Liver (tissue), 9 donors: ENCODE results near the gene CD180. TPM values are rescaled to one million over a fixed set of nuclear protein-coding genes. Genes with fewer than 3 reads are reported as not detected.

ENCODE experiments used
- DNase-seq: peaks from one replicate; pipeline ENCODE4 v3.0.0-alpha.2; 2017; ENCODE audit warnings: low spot score
- H3K27ac ChIP-seq, 2 donors: one replicate each; pipeline ENCODE4 v1.7.0; 2013; ENCODE audit warnings: inconsistent platforms in 2 of 2, low read length in 2 of 2, control low read depth in 1 of 2, low read depth in 1 of 2, mild to moderate bottlenecking in 1 of 2
- H3K27me3 ChIP-seq, 4 donors: one replicate each; pipeline versions ENCODE4 v1.6.1 to v1.7.0; 2013; ENCODE audit warnings: low read length in 3 of 4, inconsistent platforms in 1 of 4, mild to moderate bottlenecking in 1 of 4, moderate library complexity in 1 of 4; ENCODE audit not compliant: control insufficient read depth in 4 of 4, insufficient read depth in 4 of 4
- H3K36me3 ChIP-seq, 4 donors: one replicate each; pipeline versions ENCODE4 v1.6.1 to v1.7.0; 2013; ENCODE audit warnings: low read length in 3 of 4, mild to moderate bottlenecking in 3 of 4, low read depth in 1 of 4, moderate library complexity in 1 of 4; ENCODE audit not compliant: control insufficient read depth in 4 of 4, insufficient read depth in 3 of 4
- H3K4me1 ChIP-seq, 4 donors: one replicate each; pipeline versions ENCODE4 v1.6.1 to v1.7.0; 2013; ENCODE audit warnings: low read length in 3 of 4, mild to moderate bottlenecking in 3 of 4, moderate library complexity in 1 of 4; ENCODE audit not compliant: control insufficient read depth in 4 of 4, insufficient read depth in 4 of 4
- H3K4me3 ChIP-seq, 3 donors: one replicate each; pipeline versions ENCODE4 v1.6.1 to v1.7.0; 2013; ENCODE audit warnings: low read length in 3 of 3, control low read depth in 1 of 3, low read depth in 1 of 3, mild to moderate bottlenecking in 1 of 3
- H3K9ac ChIP-seq, 2 donors: one replicate each; pipeline ENCODE4 v1.7.0; 2013; ENCODE audit warnings: low read length in 2 of 2, mild to moderate bottlenecking in 2 of 2, moderate library complexity in 2 of 2, control low read depth in 1 of 2, low read depth in 1 of 2
- H3K9me3 ChIP-seq, 4 donors: one replicate each; pipeline versions ENCODE4 v1.6.1 to v1.7.0; 2013; ENCODE audit warnings: low read length in 3 of 4; ENCODE audit not compliant: control insufficient read depth in 4 of 4
- EGR1 ChIP-seq, 2 donors: IDR thresholded peaks; 2 replicates each; pipeline ENCODE4 v1.6.1; 2016 to 2018; ENCODE audit warnings: antibody characterized with exemption in 2 of 2, low read depth in 2 of 2
- FOXA1 ChIP-seq: IDR thresholded peaks from 2 replicates; pipeline ENCODE4 v1.6.1; 2016; ENCODE audit warnings: antibody characterized with exemption
- FOXA2 ChIP-seq: IDR thresholded peaks from 2 replicates; pipeline ENCODE4 v1.6.1; 2016; ENCODE audit warnings: antibody characterized with exemption
- GABPA ChIP-seq, 2 donors: IDR thresholded peaks in 1 of 2; conservative IDR thresholded peaks in 1 of 2; 2 replicates each; pipeline ENCODE4 v1.6.1; 2016; ENCODE audit warnings: antibody characterized with exemption in 2 of 2, mild to moderate bottlenecking in 1 of 2, moderate library complexity in 1 of 2
- HNF4A ChIP-seq, 2 donors: conservative IDR thresholded peaks; 2 replicates each; pipeline ENCODE4 v1.6.1; 2016; ENCODE audit warnings: antibody characterized with exemption in 2 of 2, mild to moderate bottlenecking in 2 of 2
- HNF4G ChIP-seq: IDR thresholded peaks from 2 replicates; pipeline ENCODE4 v1.6.1; 2016; ENCODE audit warnings: antibody characterized with exemption
- JUND ChIP-seq, 2 donors: IDR thresholded peaks; 2 replicates each; pipeline ENCODE4 v1.6.1; 2016; ENCODE audit warnings: antibody characterized with exemption in 2 of 2
- NR2F2 ChIP-seq: IDR thresholded peaks from 2 replicates; pipeline ENCODE4 v1.6.1; 2016; ENCODE audit warnings: antibody characterized with exemption
- RAD21 ChIP-seq, 2 donors: IDR thresholded peaks; 2 replicates each; pipeline ENCODE4 v1.6.1; 2016; ENCODE audit warnings: antibody characterized with exemption in 2 of 2, mild to moderate bottlenecking in 2 of 2
- RXRA ChIP-seq, 2 donors: IDR thresholded peaks; 2 replicates each; pipeline ENCODE4 v1.6.1; 2017 to 2018; ENCODE audit warnings: antibody characterized with exemption in 2 of 2, mild to moderate bottlenecking in 1 of 2
- SP1 ChIP-seq: IDR thresholded peaks from 2 replicates; pipeline ENCODE4 v1.6.1; 2018; ENCODE audit warnings: antibody characterized with exemption, mild to moderate bottlenecking
- TAF1 ChIP-seq: conservative IDR thresholded peaks from 2 replicates; pipeline ENCODE4 v1.6.1; 2016; ENCODE audit warnings: antibody characterized with exemption, mild to moderate bottlenecking
- YY1 ChIP-seq: IDR thresholded peaks from 2 replicates; pipeline ENCODE4 v1.6.1; 2016; ENCODE audit warnings: antibody characterized with exemption, mild to moderate bottlenecking
- WGBS: extraction: QIAGEN DNeasy Blood & Tissue Kit; methylation state at CpG from one replicate; pipeline ENCODE4 v1.1.7; 2013; 5-methylcytosine and 5-hydroxymethylcytosine counted together
- polyA plus RNA-seq, 2 donors: library from polyadenylated mRNA; stranded (reverse) in 1 of 2; unstranded in 1 of 2; fragments of 200-250 nt in 1 of 2; fragments of >200 nt in 1 of 2; fragmentation: Nextera tagmentation in 1 of 2; extraction: Ambion mirVana in 1 of 2; gene quantifications; one replicate each; pipeline versions ENCODE4 v1.2.1 to v1.2.3, GENCODE V29; 2013 to 2015
- total RNA-seq, 2 donors: library from RNA; depleted of rRNA; stranded (reverse); fragments of >200 nt; gene quantifications; one replicate each; pipeline ENCODE4 v1.2.3, GENCODE V29; 2014
- TF ChIP-seq, protein P1 (sequence below): IDR thresholded peaks from 2 replicates; pipeline ENCODE4 v1.6.1; 2016; ENCODE audit warnings: antibody characterized with exemption, mild to moderate bottlenecking
- TF ChIP-seq, protein P2 (sequence below): fragments of 150-350 bp; IDR thresholded peaks from 2 replicates; pipeline ENCODE4 v1.5.1; 2017; ENCODE audit warnings: improper control_type of control experiment, low read depth, low read length; ENCODE audit not compliant: missing input control
- TF ChIP-seq, protein P3 (sequence below): IDR thresholded peaks from 2 replicates; pipeline ENCODE4 v1.6.1; 2016; ENCODE audit warnings: antibody characterized with exemption
- TF ChIP-seq, protein P4 (sequence below): IDR thresholded peaks from 2 replicates; pipeline ENCODE4 v1.6.1; 2016; ENCODE audit warnings: antibody characterized with exemption
- TF ChIP-seq, protein P5 (sequence below): IDR thresholded peaks from 2 replicates; pipeline ENCODE4 v1.6.1; 2016; ENCODE audit warnings: antibody characterized with exemption
- donor health status: healthy.
- donor health status: healthy.
- donor health status: healthy.
- donor health status: healthy.
- donor health status: healthy.

Gene CD180
- total and polyA plus RNA-seq, 4 donors, result 0.33 to 3.7 (median 0.78) TPM

DNA sequence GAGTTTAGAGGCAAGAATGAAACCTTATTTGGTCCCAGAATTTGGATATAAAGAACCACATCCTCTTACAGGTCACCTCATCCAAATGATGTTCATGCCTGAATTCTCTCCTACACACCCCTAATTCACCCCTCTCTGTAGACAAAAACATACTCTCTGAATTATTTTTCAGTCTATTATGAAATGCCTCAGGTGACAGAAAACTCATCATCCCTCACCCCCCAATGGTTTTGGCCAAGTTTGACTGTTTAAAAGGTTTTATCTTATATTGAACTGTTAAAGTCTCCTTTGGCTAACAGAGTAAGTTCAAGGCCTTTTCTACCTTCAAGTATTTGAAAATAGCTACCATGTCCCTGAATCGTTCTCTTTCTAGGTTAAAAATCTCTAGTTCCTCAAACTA lies 2.3 kb upstream of the CD180 start:
- Histone ChIP-seq H3K4me1 (no peaks in the 10 kb centered on the region), H3K9ac (no peak overlapping the region), H3K27ac (no peak overlapping the region), H3K36me3 (no peaks in the 10 kb centered on the region), H3K9me3 (no peaks in the 10 kb centered on the region), H3K27me3 (no peaks in the 10 kb centered on the region), H3K4me3 (no peak overlapping the region)
- no peak for DNase-seq
- WGBS, result 74% methylated on average over 1 of the region's 1 CpG
- TF ChIP-seq HNF4G (no peak), RXRA (IDR thresholded peaks at IDR 0.05) (no peak), FOXA2 (no peak), NR2F2 (no peak)
- TF ChIP-seq, protein P1, sequence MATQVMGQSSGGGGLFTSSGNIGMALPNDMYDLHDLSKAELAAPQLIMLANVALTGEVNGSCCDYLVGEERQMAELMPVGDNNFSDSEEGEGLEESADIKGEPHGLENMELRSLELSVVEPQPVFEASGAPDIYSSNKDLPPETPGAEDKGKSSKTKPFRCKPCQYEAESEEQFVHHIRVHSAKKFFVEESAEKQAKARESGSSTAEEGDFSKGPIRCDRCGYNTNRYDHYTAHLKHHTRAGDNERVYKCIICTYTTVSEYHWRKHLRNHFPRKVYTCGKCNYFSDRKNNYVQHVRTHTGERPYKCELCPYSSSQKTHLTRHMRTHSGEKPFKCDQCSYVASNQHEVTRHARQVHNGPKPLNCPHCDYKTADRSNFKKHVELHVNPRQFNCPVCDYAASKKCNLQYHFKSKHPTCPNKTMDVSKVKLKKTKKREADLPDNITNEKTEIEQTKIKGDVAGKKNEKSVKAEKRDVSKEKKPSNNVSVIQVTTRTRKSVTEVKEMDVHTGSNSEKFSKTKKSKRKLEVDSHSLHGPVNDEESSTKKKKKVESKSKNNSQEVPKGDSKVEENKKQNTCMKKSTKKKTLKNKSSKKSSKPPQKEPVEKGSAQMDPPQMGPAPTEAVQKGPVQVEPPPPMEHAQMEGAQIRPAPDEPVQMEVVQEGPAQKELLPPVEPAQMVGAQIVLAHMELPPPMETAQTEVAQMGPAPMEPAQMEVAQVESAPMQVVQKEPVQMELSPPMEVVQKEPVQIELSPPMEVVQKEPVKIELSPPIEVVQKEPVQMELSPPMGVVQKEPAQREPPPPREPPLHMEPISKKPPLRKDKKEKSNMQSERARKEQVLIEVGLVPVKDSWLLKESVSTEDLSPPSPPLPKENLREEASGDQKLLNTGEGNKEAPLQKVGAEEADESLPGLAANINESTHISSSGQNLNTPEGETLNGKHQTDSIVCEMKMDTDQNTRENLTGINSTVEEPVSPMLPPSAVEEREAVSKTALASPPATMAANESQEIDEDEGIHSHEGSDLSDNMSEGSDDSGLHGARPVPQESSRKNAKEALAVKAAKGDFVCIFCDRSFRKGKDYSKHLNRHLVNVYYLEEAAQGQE, result no peak

DNA sequence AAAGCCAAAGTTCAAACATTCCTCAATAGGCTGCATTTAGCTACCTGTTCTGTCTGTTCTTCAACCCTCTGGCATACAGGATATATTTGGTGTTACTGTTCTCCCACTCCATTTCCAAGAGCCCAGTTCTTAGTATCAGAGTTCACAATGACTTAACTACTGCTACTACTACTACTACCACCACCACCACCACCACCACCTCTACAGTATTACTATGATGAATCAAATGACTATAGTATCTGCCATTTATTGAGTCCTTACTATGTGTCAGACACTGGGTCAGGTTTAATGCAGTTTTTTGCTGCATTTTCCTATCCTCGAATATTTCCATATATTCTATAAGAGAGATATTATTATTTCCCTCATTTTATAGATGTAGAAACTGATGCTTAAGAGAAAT lies 937 bp upstream of the CD180 start:
- H3K9ac ChIP-seq, result no peak overlapping the region
- WGBS, result 93% methylated on average over 1 of the region's 1 CpG
- no peaks in the 10 kb centered on the region for H3K36me3 ChIP-seq
- no peak for DNase-seq
- no peak for TF ChIP-seq EGR1 (IDR thresholded peaks at IDR 0.05; ENCODE audit: low read depth in 2 of 2)
- TF ChIP-seq TAF1, result no peak
- TF ChIP-seq HNF4A (conservative IDR thresholded peaks at IDR 0.05), result no peak
- no peak for TF ChIP-seq HNF4G
- TF ChIP-seq YY1, result no peak
- no peak for TF ChIP-seq GABPA (IDR thresholded peaks at IDR 0.05 in 1 of 2, conservative IDR thresholded peaks at IDR 0.05 in 1 of 2)
- no peak for TF ChIP-seq SP1
- TF ChIP-seq, protein P2, sequence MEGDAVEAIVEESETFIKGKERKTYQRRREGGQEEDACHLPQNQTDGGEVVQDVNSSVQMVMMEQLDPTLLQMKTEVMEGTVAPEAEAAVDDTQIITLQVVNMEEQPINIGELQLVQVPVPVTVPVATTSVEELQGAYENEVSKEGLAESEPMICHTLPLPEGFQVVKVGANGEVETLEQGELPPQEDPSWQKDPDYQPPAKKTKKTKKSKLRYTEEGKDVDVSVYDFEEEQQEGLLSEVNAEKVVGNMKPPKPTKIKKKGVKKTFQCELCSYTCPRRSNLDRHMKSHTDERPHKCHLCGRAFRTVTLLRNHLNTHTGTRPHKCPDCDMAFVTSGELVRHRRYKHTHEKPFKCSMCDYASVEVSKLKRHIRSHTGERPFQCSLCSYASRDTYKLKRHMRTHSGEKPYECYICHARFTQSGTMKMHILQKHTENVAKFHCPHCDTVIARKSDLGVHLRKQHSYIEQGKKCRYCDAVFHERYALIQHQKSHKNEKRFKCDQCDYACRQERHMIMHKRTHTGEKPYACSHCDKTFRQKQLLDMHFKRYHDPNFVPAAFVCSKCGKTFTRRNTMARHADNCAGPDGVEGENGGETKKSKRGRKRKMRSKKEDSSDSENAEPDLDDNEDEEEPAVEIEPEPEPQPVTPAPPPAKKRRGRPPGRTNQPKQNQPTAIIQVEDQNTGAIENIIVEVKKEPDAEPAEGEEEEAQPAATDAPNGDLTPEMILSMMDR, result no peak
- TF ChIP-seq NR2F2, result no peak
- TF ChIP-seq, protein P3, sequence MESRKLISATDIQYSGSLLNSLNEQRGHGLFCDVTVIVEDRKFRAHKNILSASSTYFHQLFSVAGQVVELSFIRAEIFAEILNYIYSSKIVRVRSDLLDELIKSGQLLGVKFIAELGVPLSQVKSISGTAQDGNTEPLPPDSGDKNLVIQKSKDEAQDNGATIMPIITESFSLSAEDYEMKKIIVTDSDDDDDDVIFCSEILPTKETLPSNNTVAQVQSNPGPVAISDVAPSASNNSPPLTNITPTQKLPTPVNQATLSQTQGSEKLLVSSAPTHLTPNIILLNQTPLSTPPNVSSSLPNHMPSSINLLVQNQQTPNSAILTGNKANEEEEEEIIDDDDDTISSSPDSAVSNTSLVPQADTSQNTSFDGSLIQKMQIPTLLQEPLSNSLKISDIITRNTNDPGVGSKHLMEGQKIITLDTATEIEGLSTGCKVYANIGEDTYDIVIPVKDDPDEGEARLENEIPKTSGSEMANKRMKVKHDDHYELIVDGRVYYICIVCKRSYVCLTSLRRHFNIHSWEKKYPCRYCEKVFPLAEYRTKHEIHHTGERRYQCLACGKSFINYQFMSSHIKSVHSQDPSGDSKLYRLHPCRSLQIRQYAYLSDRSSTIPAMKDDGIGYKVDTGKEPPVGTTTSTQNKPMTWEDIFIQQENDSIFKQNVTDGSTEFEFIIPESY, result no peak
- TF ChIP-seq, protein P1, result no peak
- no peak for TF ChIP-seq FOXA1
- TF ChIP-seq, protein P4, sequence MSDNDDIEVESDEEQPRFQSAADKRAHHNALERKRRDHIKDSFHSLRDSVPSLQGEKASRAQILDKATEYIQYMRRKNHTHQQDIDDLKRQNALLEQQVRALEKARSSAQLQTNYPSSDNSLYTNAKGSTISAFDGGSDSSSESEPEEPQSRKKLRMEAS, result no peak
- TF ChIP-seq, protein P5, sequence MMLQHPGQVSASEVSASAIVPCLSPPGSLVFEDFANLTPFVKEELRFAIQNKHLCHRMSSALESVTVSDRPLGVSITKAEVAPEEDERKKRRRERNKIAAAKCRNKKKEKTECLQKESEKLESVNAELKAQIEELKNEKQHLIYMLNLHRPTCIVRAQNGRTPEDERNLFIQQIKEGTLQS, result no peak
- TF ChIP-seq FOXA2, result no peak
- TF ChIP-seq RXRA (IDR thresholded peaks at IDR 0.05), result no peak
- no peak for TF ChIP-seq RAD21 (IDR thresholded peaks at IDR 0.05)
- no peak for TF ChIP-seq JUND (IDR thresholded peaks at IDR 0.05)
- no peak overlapping the region for H3K27ac ChIP-seq
- no peaks in the 10 kb centered on the region for H3K9me3 ChIP-seq
- no peaks in the 10 kb centered on the region for H3K27me3 ChIP-seq
- no peaks in the 10 kb centered on the region for H3K4me1 ChIP-seq
- no peak overlapping the region for H3K4me3 ChIP-seq
